ENCODE results near the gene EPO.
"Not testable (repeated sequence)": the region's sequence is repeated elsewhere in the genome, so short reads cannot be mapped to it uniquely, and the experiment has no call there.

The EPO gene

GRCh38 chr7:100705753-100706671, 14.3 kb upstream of the EPO start, which contains the start of gene POP7:
Gene POP7 (plus strand): TSS chr7:100706121. CDS start chr7:100706831, 710 bp downstream.
- DNase-seq, result peak; percentile 98

- no peak for DNase-seq
Measured at GRCh38 chr7:100706672-100707311, 13.5 kb upstream of the EPO start.

- no peak for DNase-seq
Measured at GRCh38 chr7:100708395-100708794, 11.9 kb upstream of the EPO start.

GRCh38 chr7:100710452-100710851, 9.8 kb upstream of the EPO start:
- no peak for DNase-seq

- DNase-seq, result no peak
Measured at GRCh38 chr7:100711369-100711768, 8.9 kb upstream of the EPO start.

- no peak for DNase-seq
Measured at GRCh38 chr7:100714725-100715124, 5.5 kb upstream of the EPO start.

GRCh38 chr7:100717073-100717472, 3.2 kb upstream of the EPO start:
- DNase-seq, result not testable (repeated sequence)

GRCh38 chr7:100719523-100720278, 567 bp upstream of the EPO start:
- no peak for DNase-seq

- DNase-seq, result no peak
Measured at GRCh38 chr7:100720671-100721504, 620 bp downstream of the EPO start.

- DNase-seq, result no peak
Measured at GRCh38 chr7:100721505-100721812, 1.2 kb downstream of the EPO start.

GRCh38 chr7:100722480-100723212, 2.4 kb downstream of the EPO start:
- no peak for DNase-seq

- no peak for DNase-seq
Measured at GRCh38 chr7:100723732-100724275, 3.5 kb downstream of the EPO start.

GRCh38 chr7:100724364-100724763, 4.1 kb downstream of the EPO start:
- DNase-seq, result not testable (repeated sequence)

GRCh38 chr7:100726996-100727761, 6.9 kb downstream of the EPO start:
- DNase-seq, result no peak

GRCh38 chr7:100728196-100728595, 7.9 kb downstream of the EPO start:
- no peak for DNase-seq

GRCh38 chr7:100730136-100730800, 10.0 kb downstream of the EPO start:
- no peak for DNase-seq

- DNase-seq, result no peak
Measured at GRCh38 chr7:100731937-100732636, 11.8 kb downstream of the EPO start.

GRCh38 chr7:100735730-100736129, 15.5 kb downstream of the EPO start:
- no peak for DNase-seq

GRCh38 chr7:100736671-100737070, 16.4 kb downstream of the EPO start:
- no peak for DNase-seq

GRCh38 chr7:100739934-100740333, 19.7 kb downstream of the EPO start:
- DNase-seq, result no peak
